Tibial artery (tissue), 4 donors: ENCODE data around the gene RIMBP2.

ENCODE experiments used
- DNase-seq, 2 donors: peaks; one replicate each; pipeline ENCODE4 v3.0.0-alpha.2; 2019
- H3K27ac ChIP-seq, 2 donors: fragments of 200-600 bp; sonication (generic) in 1 of 2; 1 replicate in 1 of 2; 2 replicates in 1 of 2; pipeline ENCODE4 v1.5.1; 2018 to 2019; ENCODE audit warnings: mild to moderate bottlenecking in 1 of 2
- H3K27me3 ChIP-seq, 2 donors: fragments of 200-600 bp; sonication (generic) in 1 of 2; one replicate each; pipeline versions ENCODE4 v1.5.1 to v1.6.0; 2016 to 2019
- H3K36me3 ChIP-seq, 3 donors: fragments of 200-600 bp; sonication (generic) in 2 of 3; one replicate each; pipeline ENCODE4 v1.5.1; 2016 to 2019; ENCODE audit warnings: mild to moderate bottlenecking in 2 of 3
- H3K4me1 ChIP-seq, 4 donors: fragments of 200-600 bp; sonication (generic) in 2 of 4; 1 replicate in 3 of 4; 2 replicates in 1 of 4; pipeline ENCODE4 v1.5.1; 2016 to 2019
- H3K4me3 ChIP-seq, 2 donors: fragments of 200-600 bp; sonication (generic) in 1 of 2; 1 replicate in 1 of 2; 2 replicates in 1 of 2; pipeline ENCODE4 v1.5.1; 2018 to 2019; ENCODE audit warnings: mild to moderate bottlenecking in 2 of 2
- H3K9me3 ChIP-seq, 3 donors: fragments of 200-600 bp; sonication (generic) in 1 of 3; one replicate each; pipeline ENCODE4 v1.5.1; 2016 to 2019
- intact Hi-C: fragments of 100-400 bp; cut with DNase I; formaldehyde crosslinking; loops from one replicate; pipeline ENCODE4 v1.15.0; 2023; ENCODE audit warnings: low total_unique reads
- TF ChIP-seq, protein P1 (sequence below), 2 experiments: fragments of 200-600 bp in 1 of 2; fragments of 450-650 bp in 1 of 2; IDR thresholded peaks; one replicate each; pipeline ENCODE4 v1.5.1; 2017 to 2019; ENCODE audit warnings: antibody characterized with exemption in 2 of 2, mild to moderate bottlenecking in 1 of 2, moderate library complexity in 1 of 2

RIMBP2 gene

GRCh38 chr12:130419116-130419515 lies 297.0 kb downstream of the RIMBP2 start:
- no peak overlapping the region for H3K27ac ChIP-seq
- H3K36me3 ChIP-seq: no peaks in the 10 kb centered on the region
- TF ChIP-seq, protein P1, sequence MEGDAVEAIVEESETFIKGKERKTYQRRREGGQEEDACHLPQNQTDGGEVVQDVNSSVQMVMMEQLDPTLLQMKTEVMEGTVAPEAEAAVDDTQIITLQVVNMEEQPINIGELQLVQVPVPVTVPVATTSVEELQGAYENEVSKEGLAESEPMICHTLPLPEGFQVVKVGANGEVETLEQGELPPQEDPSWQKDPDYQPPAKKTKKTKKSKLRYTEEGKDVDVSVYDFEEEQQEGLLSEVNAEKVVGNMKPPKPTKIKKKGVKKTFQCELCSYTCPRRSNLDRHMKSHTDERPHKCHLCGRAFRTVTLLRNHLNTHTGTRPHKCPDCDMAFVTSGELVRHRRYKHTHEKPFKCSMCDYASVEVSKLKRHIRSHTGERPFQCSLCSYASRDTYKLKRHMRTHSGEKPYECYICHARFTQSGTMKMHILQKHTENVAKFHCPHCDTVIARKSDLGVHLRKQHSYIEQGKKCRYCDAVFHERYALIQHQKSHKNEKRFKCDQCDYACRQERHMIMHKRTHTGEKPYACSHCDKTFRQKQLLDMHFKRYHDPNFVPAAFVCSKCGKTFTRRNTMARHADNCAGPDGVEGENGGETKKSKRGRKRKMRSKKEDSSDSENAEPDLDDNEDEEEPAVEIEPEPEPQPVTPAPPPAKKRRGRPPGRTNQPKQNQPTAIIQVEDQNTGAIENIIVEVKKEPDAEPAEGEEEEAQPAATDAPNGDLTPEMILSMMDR (IDR thresholded peaks at IDR 0.05): no peak
- H3K9me3 ChIP-seq: no peaks in the 10 kb centered on the region
- no peaks in the 10 kb centered on the region for H3K4me1 ChIP-seq
- intact Hi-C loops: no loop called here
- no peaks in the 10 kb centered on the region for H3K27me3 ChIP-seq
- no peak for DNase-seq
- no peak overlapping the region for H3K4me3 ChIP-seq

DNA sequence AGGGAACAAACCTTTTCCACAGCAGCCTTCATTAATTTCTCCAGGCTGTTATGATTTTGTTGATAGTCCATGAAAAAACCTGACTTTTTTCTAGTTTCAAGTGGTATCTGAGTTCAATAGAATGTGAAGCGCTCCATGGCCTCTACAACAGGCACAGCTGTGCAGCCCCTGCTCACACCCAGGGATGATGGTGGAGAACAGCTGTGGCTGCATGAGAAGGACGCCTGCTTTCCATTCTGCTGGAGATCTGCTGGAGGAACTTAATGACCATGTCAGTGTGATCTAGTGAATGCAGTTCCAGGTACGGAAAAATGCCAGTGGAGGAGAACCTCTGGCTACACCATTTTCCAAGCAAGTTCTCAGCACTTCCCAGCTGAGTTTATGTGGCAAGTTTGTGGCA lies 297.8 kb downstream of the RIMBP2 start:
- Histone ChIP-seq H3K36me3 (no peaks in the 10 kb centered on the region), H3K4me3 (no peak overlapping the region), H3K4me1 (no peaks in the 10 kb centered on the region), H3K27me3 (no peaks in the 10 kb centered on the region), H3K9me3 (no peaks in the 10 kb centered on the region), H3K27ac (no peak overlapping the region)
- TF ChIP-seq, protein P1 (IDR thresholded peaks at IDR 0.05): no peak
- intact Hi-C loops: no loop called here
- DNase-seq: no peak

DNA sequence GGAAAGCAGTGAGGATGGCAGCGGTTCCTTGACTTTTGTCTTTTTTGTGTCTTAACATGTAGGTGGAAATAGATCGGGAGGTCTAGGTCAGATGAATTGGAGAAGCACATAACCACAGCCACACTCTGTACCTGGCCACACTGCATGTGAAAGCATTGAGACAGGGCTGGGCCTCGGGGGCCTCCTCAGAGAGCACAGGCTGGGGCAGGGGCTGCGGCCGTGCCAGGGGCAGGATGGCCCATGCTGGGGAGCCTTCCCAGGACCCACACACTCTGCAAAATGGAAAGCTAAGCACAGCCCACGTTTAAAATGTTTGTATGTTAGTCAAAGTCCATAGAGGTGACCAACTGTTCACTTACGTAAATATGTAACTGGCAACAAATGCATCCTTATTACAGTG lies 301.7 kb downstream of the RIMBP2 start:
- TF ChIP-seq, protein P1 (IDR thresholded peaks at IDR 0.05): no peak
- Histone ChIP-seq H3K4me3 (no peak overlapping the region), H3K27ac (no peak overlapping the region), H3K4me1 (no peaks in the 10 kb centered on the region), H3K36me3 (no peaks in the 10 kb centered on the region), H3K9me3 (no peaks in the 10 kb centered on the region), H3K27me3 (peaks cover 0 to 2% of the 10 kb centered on the region in 2 donors)
- DNase-seq: no peak
- intact Hi-C loops: no loop called here

- TF ChIP-seq, protein P1 (IDR thresholded peaks at IDR 0.05): no peak
- DNase-seq: no peak
- Histone ChIP-seq H3K27me3 (peaks cover 0 to 2% of the 10 kb centered on the region in 2 donors), H3K4me3 (no peak overlapping the region), H3K9me3 (no peaks in the 10 kb centered on the region), H3K36me3 (no peaks in the 10 kb centered on the region), H3K27ac (no peak overlapping the region), H3K4me1 (no peaks in the 10 kb centered on the region)
- intact Hi-C loops: no loop called here
These were observed 302.2 kb downstream of the RIMBP2 start for GRCh38 chr12:130413909-130414308.

DNA sequence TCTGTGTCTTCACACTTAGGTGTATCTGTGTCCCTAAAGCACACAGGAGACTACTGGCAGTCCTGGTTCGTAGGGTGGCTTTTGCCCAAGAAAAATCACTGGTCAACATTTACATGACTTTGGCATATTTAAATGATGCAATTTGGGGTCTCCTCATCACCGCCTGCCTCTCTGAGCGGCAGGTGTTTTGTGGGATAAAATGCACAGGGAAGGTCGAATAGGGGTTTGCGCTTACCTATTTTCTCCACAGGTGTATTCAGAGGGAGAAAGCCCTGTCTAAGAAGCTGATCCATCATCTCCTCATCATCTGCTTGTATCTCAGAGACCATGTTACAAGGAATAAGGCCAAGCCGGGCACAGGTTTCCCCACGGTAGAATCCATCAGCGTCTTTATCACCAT lies 303.7 kb downstream of the RIMBP2 start:
- intact Hi-C loops: no loop called here
- no peaks in the 10 kb centered on the region for H3K36me3 ChIP-seq
- no peak overlapping the region for H3K27ac ChIP-seq
- DNase-seq: no peak
- H3K4me1 ChIP-seq: no peaks in the 10 kb centered on the region
- H3K27me3 ChIP-seq: peaks cover 0 to 2% of the 10 kb centered on the region in 2 donors
- TF ChIP-seq, protein P1 (IDR thresholded peaks at IDR 0.05): no peak
- no peak overlapping the region for H3K4me3 ChIP-seq
- no peaks in the 10 kb centered on the region for H3K9me3 ChIP-seq

GRCh38 chr12:130405332-130405731 lies 310.8 kb downstream of the RIMBP2 start:
- no peaks in the 10 kb centered on the region for H3K4me1 ChIP-seq
- DNase-seq: no peak
- no peaks in the 10 kb centered on the region for H3K9me3 ChIP-seq
- TF ChIP-seq, protein P1 (IDR thresholded peaks at IDR 0.05): no peak
- no peaks in the 10 kb centered on the region for H3K36me3 ChIP-seq
- no peaks in the 10 kb centered on the region for H3K27me3 ChIP-seq
- no peak overlapping the region for H3K27ac ChIP-seq
- H3K4me3 ChIP-seq: no peak overlapping the region
- intact Hi-C loops: no loop called here
